GM19240 (cell line): ENCODE measurements around the gene RAD18.

ENCODE experiments used
- DNase-seq: peaks from one replicate; pipeline ENCODE4 v3.0.0; 2011; ENCODE audit warnings: low spot score; ENCODE audit not compliant: insufficient read length

Gene RAD18

GRCh38 chr3:8867646-8868045, 95.6 kb downstream of the RAD18 start:
- DNase-seq, result no peak

DNA sequence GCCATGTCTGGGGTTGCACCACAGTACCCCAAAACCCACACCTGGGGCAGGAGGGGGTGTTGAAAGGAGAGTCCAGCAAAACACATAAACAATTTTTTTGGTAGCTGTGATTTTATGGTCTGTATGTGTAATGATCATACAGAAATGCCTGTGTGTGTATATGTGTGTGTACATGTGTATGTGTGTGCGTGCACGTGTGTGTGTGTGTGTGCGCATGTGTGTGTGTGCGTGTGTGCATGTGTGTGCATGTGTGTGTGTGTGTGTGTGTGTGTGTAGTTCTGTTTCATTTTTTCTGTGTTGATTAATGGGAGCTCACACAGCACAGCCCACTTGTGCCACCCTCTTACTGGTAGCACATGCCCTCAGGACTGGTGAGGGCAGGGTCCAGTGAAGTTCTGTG, 97.6 kb downstream of the RAD18 start:
- DNase-seq, result no peak

GRCh38 chr3:8864402-8865350, 98.6 kb downstream of the RAD18 start:
- no peak for DNase-seq

- DNase-seq, result no peak
These were observed 99.4 kb downstream of the RAD18 start for GRCh38 chr3:8863891-8864290.

DNA sequence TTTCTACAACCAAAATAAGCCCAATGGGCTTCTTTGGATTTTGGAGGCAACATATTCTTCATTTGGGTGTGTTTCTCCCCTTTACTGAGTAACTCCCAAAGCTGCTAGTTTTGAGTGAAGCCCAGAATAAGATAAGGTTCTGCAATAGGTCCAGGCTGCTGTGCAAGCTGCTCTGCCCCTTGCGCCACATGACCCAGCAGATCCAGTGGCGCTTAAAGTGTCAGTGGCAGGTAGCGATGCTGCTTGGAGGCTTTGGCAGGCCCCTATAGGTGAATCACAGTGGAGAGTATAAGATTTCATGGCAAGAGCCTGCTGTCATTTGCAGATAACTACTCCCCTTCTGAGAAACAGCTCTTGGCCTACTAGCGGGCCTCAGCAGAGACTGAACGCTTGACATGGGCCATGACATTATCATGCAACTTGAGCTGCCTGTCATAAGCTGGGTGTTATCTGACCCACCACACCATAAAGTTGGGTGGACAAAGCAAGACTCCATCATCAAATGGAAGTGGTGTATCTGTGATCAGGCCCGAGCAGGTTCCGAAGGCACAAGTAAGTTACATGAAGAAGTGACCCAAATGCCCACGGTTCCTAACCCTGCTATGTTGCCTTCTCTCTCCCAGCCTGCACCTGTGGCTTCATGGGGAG, 105.4 kb downstream of the RAD18 start:
- DNase-seq, result no peak

DNA sequence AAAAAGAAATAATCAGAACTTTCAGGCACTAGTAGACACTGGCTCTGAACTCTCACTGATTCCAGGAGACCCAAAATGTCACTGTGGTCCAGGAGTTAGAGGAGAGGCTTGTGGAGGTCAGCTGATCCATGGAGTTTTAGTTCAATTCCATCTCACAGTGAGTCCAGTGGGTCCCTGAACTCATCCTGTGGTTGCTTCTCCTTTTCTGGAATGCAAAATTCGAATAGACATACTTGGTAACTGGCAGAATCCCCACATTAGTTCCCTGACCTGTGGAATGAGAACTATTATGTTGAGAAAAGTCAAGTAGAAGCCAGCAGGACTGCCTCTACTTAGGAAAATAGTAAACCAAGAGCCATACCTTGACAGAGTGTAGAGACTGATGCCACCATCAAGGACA, 106.6 kb downstream of the RAD18 start:
- DNase-seq, result no peak

DNA sequence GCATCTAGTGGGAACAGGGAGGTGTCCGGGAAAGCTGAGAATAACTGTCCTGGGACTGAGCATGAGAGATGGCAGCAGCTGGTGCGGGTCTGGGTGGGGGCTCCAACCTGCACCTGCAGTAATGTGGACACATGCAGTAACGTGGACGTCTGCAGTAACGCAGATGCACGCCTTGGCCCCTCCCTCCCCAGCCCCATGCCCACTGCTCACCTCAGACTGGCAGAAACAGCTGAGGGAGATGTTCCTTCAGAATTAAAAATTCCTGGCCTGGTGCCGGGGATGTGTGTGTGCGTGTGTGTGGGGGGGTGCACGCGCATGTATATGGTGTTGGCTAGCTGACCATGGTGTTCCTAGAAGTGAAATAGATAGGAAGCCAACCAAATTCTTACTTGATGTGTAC, 107.2 kb downstream of the RAD18 start:
- no peak for DNase-seq

GRCh38 chr3:8854656-8855055, 108.6 kb downstream of the RAD18 start:
- no peak for DNase-seq

DNA sequence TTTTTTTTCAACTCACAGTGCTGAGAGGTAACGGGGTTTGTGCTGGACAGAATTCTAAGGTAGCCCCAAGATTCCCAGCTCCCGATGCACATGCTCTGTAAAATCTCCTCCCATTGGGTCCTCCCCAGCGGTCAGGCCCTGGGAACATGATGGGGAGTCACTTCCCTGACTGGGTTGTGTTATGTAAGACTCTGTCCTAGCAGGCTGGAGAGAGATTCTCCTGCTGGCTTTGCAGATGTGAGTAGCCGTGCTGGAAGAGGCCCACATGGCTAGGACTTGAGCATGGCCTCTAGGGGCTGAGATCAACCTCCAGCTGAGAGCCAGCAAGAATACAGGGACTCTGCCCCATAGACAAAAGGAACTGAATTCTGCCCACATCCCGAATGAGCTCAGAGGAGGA, 110.2 kb downstream of the RAD18 start:
- no peak for DNase-seq

DNA sequence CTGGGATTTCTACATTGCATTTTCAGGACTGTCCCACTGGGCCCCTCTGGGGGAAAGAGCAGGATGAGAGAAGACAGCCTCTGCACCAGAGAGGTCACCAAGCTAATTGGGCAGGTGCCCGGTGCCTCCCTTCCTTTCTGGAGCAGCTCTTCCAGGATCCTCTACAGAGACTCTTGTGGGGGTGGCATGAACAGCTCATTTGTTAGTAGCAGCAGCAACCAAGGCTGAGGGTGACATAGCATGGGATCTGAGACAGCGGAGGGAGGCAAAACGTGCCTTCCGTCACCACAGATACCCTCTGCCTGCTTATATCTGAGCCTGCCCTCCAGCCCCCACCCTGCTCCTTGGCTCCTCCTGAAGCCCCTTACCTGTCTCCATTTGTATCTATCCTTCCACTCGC, 110.8 kb downstream of the RAD18 start:
- DNase-seq, result no peak

- no peak for DNase-seq
These were observed 111.6 kb downstream of the RAD18 start for GRCh38 chr3:8851703-8852102.

- no peak for DNase-seq
These were observed 114.6 kb downstream of the RAD18 start for GRCh38 chr3:8848696-8849131.

GRCh38 chr3:8847317-8847716, 116.0 kb downstream of the RAD18 start:
- no peak for DNase-seq

- DNase-seq, result no peak
These were observed 117.1 kb downstream of the RAD18 start for GRCh38 chr3:8846176-8846575.

DNA sequence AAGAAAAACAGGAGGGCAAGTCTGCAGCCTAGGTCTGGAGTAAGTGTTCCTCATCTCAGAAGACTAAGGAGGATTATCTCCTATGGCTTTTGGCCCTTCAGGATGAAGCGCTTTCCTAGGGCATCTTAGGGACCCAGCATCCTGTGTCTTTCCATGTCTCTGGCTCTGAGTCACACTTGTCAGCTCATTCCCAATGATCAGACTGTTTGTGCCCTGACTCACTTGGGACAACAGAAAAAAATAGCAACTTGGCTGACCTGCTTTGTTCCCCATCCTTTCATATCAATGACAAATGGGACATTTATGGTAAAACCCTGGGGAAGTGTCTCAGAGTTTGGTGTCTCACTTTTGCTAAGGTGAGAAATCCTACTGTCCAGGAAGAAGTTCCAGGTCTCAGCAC, 117.6 kb downstream of the RAD18 start:
- DNase-seq, result no peak

DNA sequence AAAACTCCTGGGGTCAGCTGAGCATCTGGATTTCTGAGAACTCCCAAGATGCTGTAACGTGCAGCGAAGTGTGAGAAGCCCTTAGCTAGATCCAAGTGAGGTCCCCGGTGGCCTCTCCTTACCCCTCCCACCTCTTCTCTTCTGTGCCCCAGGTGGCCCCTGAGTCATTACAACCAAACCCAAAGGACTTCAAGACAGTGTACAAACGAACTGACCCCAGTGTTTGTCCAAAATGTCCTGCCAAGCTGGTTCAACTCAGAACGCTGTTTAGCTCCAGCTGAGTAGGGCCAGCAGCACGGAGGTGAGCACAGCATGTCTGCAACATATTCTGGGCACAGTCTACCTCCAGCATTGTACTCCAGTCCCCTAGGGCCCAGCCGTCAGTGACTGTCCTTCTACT, 119.9 kb downstream of the RAD18 start:
- DNase-seq, result no peak

GRCh38 chr3:8842293-8842692, 121.0 kb downstream of the RAD18 start:
- DNase-seq, result no peak

- no peak for DNase-seq
These were observed 121.8 kb downstream of the RAD18 start for GRCh38 chr3:8841472-8841871.

DNA sequence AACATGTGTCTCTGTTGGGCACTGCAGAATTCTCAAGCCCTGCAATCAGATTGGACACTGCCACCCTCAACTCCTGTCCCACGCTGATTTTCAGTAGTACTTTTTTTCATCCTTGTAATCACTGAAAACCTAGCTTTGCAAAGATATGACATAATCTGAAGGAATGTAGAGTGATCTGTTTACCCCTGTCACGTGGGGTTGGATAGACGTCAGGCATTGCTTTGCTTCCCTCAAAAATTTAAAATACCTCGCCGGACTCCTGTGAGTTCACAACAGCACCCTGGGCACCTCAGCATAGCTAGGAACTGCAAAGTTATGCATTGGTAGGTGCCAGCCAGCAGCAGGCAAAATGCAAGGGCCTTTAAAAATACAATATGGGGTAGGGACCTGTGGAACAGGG, 122.7 kb downstream of the RAD18 start:
- no peak for DNase-seq

GRCh38 chr3:8839607-8840325, 123.5 kb downstream of the RAD18 start:
- DNase-seq, result no peak

- DNase-seq, result no peak
These were observed 124.4 kb downstream of the RAD18 start for GRCh38 chr3:8838765-8839423.

DNA sequence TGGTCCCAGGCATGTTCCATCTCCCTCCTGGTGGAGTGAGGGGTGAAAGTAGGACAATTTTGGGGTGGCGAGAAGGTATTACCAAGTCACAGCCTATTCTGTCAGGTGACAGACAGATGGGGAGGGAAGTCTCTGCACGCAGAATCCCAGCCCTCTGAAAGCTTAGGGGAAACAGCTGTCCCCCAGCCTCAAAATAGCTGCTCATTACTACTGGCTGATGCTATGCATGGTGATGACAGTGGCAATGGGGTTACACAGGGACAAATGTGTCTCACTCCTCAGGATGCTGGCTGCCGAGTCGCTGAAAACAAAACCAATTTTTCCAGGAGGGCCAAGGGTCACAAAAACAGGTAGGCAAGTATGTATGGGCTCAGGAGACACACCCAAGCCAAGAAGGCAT, 125.0 kb downstream of the RAD18 start:
- DNase-seq, result no peak
